ENCODE measurements around the gene SSH2. TPM values are rescaled to one million over a fixed set of nuclear protein-coding genes. Genes with fewer than 3 reads are reported as not detected.

SSH2 gene
- total and polyA plus RNA-seq, 4 donors = 7.5 to 14.1 (median 11.2) TPM

- no peak for TF ChIP-seq JUND (IDR thresholded peaks at IDR 0.05)
- TF ChIP-seq GABPA (IDR thresholded peaks at IDR 0.05 in 1 of 2, conservative IDR thresholded peaks at IDR 0.05 in 1 of 2) = no peak
- no peaks in the 10 kb centered on the region for H3K9me3 ChIP-seq (ENCODE audit: control insufficient read depth in 4 of 4, low read length in 3 of 4)
- peaks cover 0 to 4% (median 3%) of the 10 kb centered on the region in 4 donors for H3K36me3 ChIP-seq (ENCODE audit: control insufficient read depth in 4 of 4, insufficient read depth in 3 of 4, low read depth in 1 of 4, low read length in 3 of 4)
- H3K9ac ChIP-seq (ENCODE audit: low read depth in 1 of 2, low read length in 2 of 2) = no peak overlapping the region
- DNase-seq (ENCODE audit: low spot score) = no peak
- WGBS = 96% methylated on average over 5 of the region's 5 CpGs
- H3K4me3 ChIP-seq (ENCODE audit: low read depth in 1 of 3, low read length in 3 of 3) = no peak overlapping the region
- peaks cover 0 to 5% (median 0%) of the 10 kb centered on the region in 4 donors for H3K4me1 ChIP-seq (ENCODE audit: control insufficient read depth in 4 of 4, insufficient read depth in 4 of 4, low read length in 3 of 4)
- H3K27me3 ChIP-seq (ENCODE audit: control insufficient read depth in 4 of 4, insufficient read depth in 4 of 4, low read length in 3 of 4) = no peaks in the 10 kb centered on the region
- H3K27ac ChIP-seq (ENCODE audit: low read depth in 1 of 2, low read length in 2 of 2) = no peak overlapping the region
Observed at GRCh38 chr17:29648005-29648404, 282.0 kb downstream of the SSH2 start.

GRCh38 chr17:29645515-29646051 lies 284.4 kb downstream of the SSH2 start:
- peak overlapping the region; percentile 14 to 23 for H3K27ac ChIP-seq (ENCODE audit: low read depth in 1 of 2, low read length in 2 of 2)
- no peak for DNase-seq (ENCODE audit: low spot score)
- H3K4me3 ChIP-seq (ENCODE audit: low read depth in 1 of 3, low read length in 3 of 3) = no peak overlapping the region
- WGBS = 60% methylated on average over 5 of the region's 5 CpGs
- H3K9ac ChIP-seq (ENCODE audit: low read depth in 1 of 2, low read length in 2 of 2) = no peak overlapping the region
- no peaks in the 10 kb centered on the region for H3K9me3 ChIP-seq (ENCODE audit: control insufficient read depth in 4 of 4, low read length in 3 of 4)
- peaks cover 0 to 4% (median 3%) of the 10 kb centered on the region in 4 donors for H3K36me3 ChIP-seq (ENCODE audit: control insufficient read depth in 4 of 4, insufficient read depth in 3 of 4, low read depth in 1 of 4, low read length in 3 of 4)
- no peaks in the 10 kb centered on the region for H3K27me3 ChIP-seq (ENCODE audit: control insufficient read depth in 4 of 4, insufficient read depth in 4 of 4, low read length in 3 of 4)
- TF ChIP-seq RXRA (IDR thresholded peaks at IDR 0.05) (peak; percentile 27 to 62), NR2F2 (IDR thresholded peaks at IDR 0.05) (no peak), SP1 (IDR thresholded peaks at IDR 0.05) (peak; percentile 27), MAX (IDR thresholded peaks at IDR 0.05) (no peak), REST (IDR thresholded peaks at IDR 0.05) (no peak), RAD21 (IDR thresholded peaks at IDR 0.05) (peak in 1 of 2 donors; percentile 12), FOXA2 (IDR thresholded peaks at IDR 0.05) (no peak)
- H3K4me1 ChIP-seq (ENCODE audit: control insufficient read depth in 4 of 4, insufficient read depth in 4 of 4, low read length in 3 of 4) = peaks cover 0 to 7% (median 0%) of the 10 kb centered on the region in 4 donors

GRCh38 chr17:29643817-29644160 lies 286.2 kb downstream of the SSH2 start:
- Histone ChIP-seq H3K9ac (ENCODE audit: low read depth in 1 of 2, low read length in 2 of 2) (no peak overlapping the region), H3K27ac (ENCODE audit: low read depth in 1 of 2, low read length in 2 of 2) (no peak overlapping the region), H3K27me3 (ENCODE audit: control insufficient read depth in 4 of 4, insufficient read depth in 4 of 4, low read length in 3 of 4) (no peaks in the 10 kb centered on the region), H3K9me3 (ENCODE audit: control insufficient read depth in 4 of 4, low read length in 3 of 4) (no peaks in the 10 kb centered on the region), H3K4me1 (ENCODE audit: control insufficient read depth in 4 of 4, insufficient read depth in 4 of 4, low read length in 3 of 4) (peaks cover 0 to 7% (median under 1%) of the 10 kb centered on the region in 4 donors), H3K4me3 (ENCODE audit: low read depth in 1 of 3, low read length in 3 of 3) (no peak overlapping the region), H3K36me3 (ENCODE audit: control insufficient read depth in 4 of 4, insufficient read depth in 3 of 4, low read depth in 1 of 4, low read length in 3 of 4) (peaks cover 0 to 4% (median 1%) of the 10 kb centered on the region in 4 donors)
- 91% methylated on average over 1 of the region's 1 CpG for WGBS
- DNase-seq (ENCODE audit: low spot score) = no peak
- TF ChIP-seq MAX (IDR thresholded peaks at IDR 0.05) = no peak
